ENCODE data around the gene THAP4. TPM values are rescaled to one million over a fixed set of nuclear protein-coding genes. Genes with fewer than 3 reads are reported as not detected.
"Not testable (repeated sequence)": the region's sequence is repeated elsewhere in the genome, so short reads cannot be mapped to it uniquely, and the experiment has no call there.

Gene THAP4
- total and polyA plus RNA-seq, 8 donors = 16.0 to 172 (median 49.3) TPM

GRCh38 chr2:241593271-241593670, 43.7 kb downstream of the THAP4 start:
- no peak for DNase-seq
- TF ChIP-seq EP300 (IDR thresholded peaks at IDR 0.05) (no peak), POLR2AphosphoS5 (IDR thresholded peaks at IDR 0.05) (no peak), POLR2A (IDR thresholded peaks at IDR 0.05) (no peak), CTCF (IDR thresholded peaks at IDR 0.05) (no peak)
- H3K27ac ChIP-seq = no peak overlapping the region
- intact Hi-C loops (cut with DNase I; ENCODE audit: low total_unique reads) = no loop called here
- H3K9me3 ChIP-seq = peaks cover 0 to under 1% (median 0%) of the 10 kb centered on the region in 4 donors
- peaks cover 19 to 92% (median 74%) of the 10 kb centered on the region in 4 donors for H3K36me3 ChIP-seq
- H3K27me3 ChIP-seq = no peaks in the 10 kb centered on the region
- H3K4me3 ChIP-seq = no peak overlapping the region
- 94 to 97% (median 95%) methylated on average over 16 of the region's 16 CpGs for WGBS, 5 donors
- no peaks in the 10 kb centered on the region for H3K4me1 ChIP-seq

GRCh38 chr2:241592126-241592845, 44.7 kb downstream of the THAP4 start:
- intact Hi-C loops (cut with DNase I; ENCODE audit: low total_unique reads) = no loop called here
- Histone ChIP-seq H3K4me1 (no peaks in the 10 kb centered on the region), H3K27ac (no peak overlapping the region), H3K36me3 (peaks cover 15 to 93% (median 72%) of the 10 kb centered on the region in 4 donors), H3K4me3 (no peak overlapping the region), H3K9me3 (peaks cover under 1 to 10% (median 5%) of the 10 kb centered on the region in 4 donors), H3K27me3 (no peaks in the 10 kb centered on the region)
- TF ChIP-seq POLR2AphosphoS5 (IDR thresholded peaks at IDR 0.05) = no peak
- TF ChIP-seq CTCF (IDR thresholded peaks at IDR 0.05) = no peak
- no peak for TF ChIP-seq EP300 (IDR thresholded peaks at IDR 0.05)
- no peak for TF ChIP-seq POLR2A (IDR thresholded peaks at IDR 0.05)
- 90 to 95% (median 93%) methylated on average over 15 to 18 of the region's 18 CpGs for WGBS, 5 donors
- DNase-seq = no peak

- intact Hi-C loops (cut with DNase I; ENCODE audit: low total_unique reads) = not testable (repeated sequence)
- 87 to 90% (median 89%) methylated on average over 31 to 33 of the region's 33 CpGs for WGBS, 5 donors
- peaks cover 23 to 93% (median 74%) of the 10 kb centered on the region in 4 donors for H3K36me3 ChIP-seq
Observed at GRCh38 chr2:241590496-241591455, 46.2 kb downstream of the THAP4 start.

GRCh38 chr2:241589863-241590262, 47.1 kb downstream of the THAP4 start:
- H3K27ac ChIP-seq; intact Hi-C loops (cut with DNase I; ENCODE audit: low total_unique reads); H3K4me1 ChIP-seq; H3K27me3 ChIP-seq; DNase-seq; H3K4me3 ChIP-seq: not testable (repeated sequence)
- Histone ChIP-seq H3K36me3 (peaks cover 23 to 93% (median 72%) of the 10 kb centered on the region in 4 donors), H3K9me3 (peaks cover 12 to 26% (median 19%) of the 10 kb centered on the region in 4 donors)
- 82 to 92% (median 86%) methylated on average over 17 of the region's 17 CpGs for WGBS, 5 donors

More at GRCh38 chr2:241590496-241591455, 46.2 kb downstream of the THAP4 start:
- H3K9me3 ChIP-seq = peaks cover 12 to 25% (median 19%) of the 10 kb centered on the region in 4 donors
- H3K27me3 ChIP-seq, DNase-seq, H3K4me1 ChIP-seq, H3K4me3 ChIP-seq, H3K27ac ChIP-seq: not testable (repeated sequence)

GRCh38 chr2:241586564-241587264, 50.2 kb downstream of the THAP4 start:
- Histone ChIP-seq H3K4me1 (no peaks in the 10 kb centered on the region), H3K36me3 (peaks cover 30 to 93% (median 73%) of the 10 kb centered on the region in 4 donors), H3K9me3 (peaks cover 12 to 26% (median 19%) of the 10 kb centered on the region in 4 donors), H3K27ac (no peak overlapping the region), H3K27me3 (no peaks in the 10 kb centered on the region), H3K4me3 (no peak overlapping the region)
- TF ChIP-seq CTCF (IDR thresholded peaks at IDR 0.05) (no peak), POLR2AphosphoS5 (IDR thresholded peaks at IDR 0.05) (no peak), EP300 (IDR thresholded peaks at IDR 0.05) (no peak), POLR2A (IDR thresholded peaks at IDR 0.05) (no peak)
- 92 to 100% (median 98%) methylated on average over 2 of the region's 2 CpGs for WGBS, 5 donors
- intact Hi-C loops (cut with DNase I; ENCODE audit: low total_unique reads) = no loop called here
- no peak for DNase-seq

Data from stomach (tissue), 9 donors.